Measurements from ENCODE around the gene IQGAP2.

The IQGAP2 gene

GRCh38 chr5:76456258-76456657 is 53.2 kb downstream of the IQGAP2 start:
- H3K9me3 ChIP-seq (ENCODE audit: control insufficient read depth, low read length), result no peaks in the 10 kb centered on the region
- no peak for DNase-seq
- H4K8ac ChIP-seq (ENCODE audit: low read length), result no peak overlapping the region
- H3K14ac ChIP-seq (ENCODE audit: low read length in 2 of 2), result no peak overlapping the region
- H3K4me3 ChIP-seq (ENCODE audit: insufficient read depth in 1 of 2, low read depth in 1 of 2, low read length in 2 of 2), result no peak overlapping the region
- no peak overlapping the region for H3K4me2 ChIP-seq (ENCODE audit: low read length, poor library complexity, severe bottlenecking)
- H3K4ac ChIP-seq (ENCODE audit: low read depth in 1 of 2, low read length in 2 of 2), result no peak overlapping the region
- no peaks in the 10 kb centered on the region for H3K4me1 ChIP-seq (ENCODE audit: control insufficient read depth, insufficient read depth, low read depth, low read length)
- H3K27ac ChIP-seq (ENCODE audit: low read length, poor library complexity, severe bottlenecking), result no peak overlapping the region
- 94% methylated on average over 3 of the region's 4 CpGs for whole genome bisulfite sequencing
- no peak overlapping the region for H2BK15ac ChIP-seq (ENCODE audit: low read depth, poor library complexity, severe bottlenecking)
- H2AK5ac ChIP-seq (ENCODE audit: low read length, severe bottlenecking), result no peak overlapping the region
- no peak overlapping the region for H2BK12ac ChIP-seq (ENCODE audit: low read length in 2 of 2)
- H2AFZ ChIP-seq (ENCODE audit: low read depth, low read length), result no peak overlapping the region
- H3K23ac ChIP-seq (ENCODE audit: low read length in 2 of 2), result no peak overlapping the region
- H3K79me1 ChIP-seq (replicated peaks; ENCODE audit: low read length, poor library complexity, severe bottlenecking), result no peaks in the 10 kb centered on the region
- H3K18ac ChIP-seq (ENCODE audit: low read depth in 1 of 2, low read length in 2 of 2), result no peak overlapping the region
- H3K27me3 ChIP-seq (ENCODE audit: control insufficient read depth in 1 of 2, insufficient read depth in 1 of 2, low read length in 2 of 2), result peaks cover 5 to 12% of the 10 kb centered on the region in 2 experiments
- no peak overlapping the region for H3K9ac ChIP-seq (ENCODE audit: low read length)
- H3K36me3 ChIP-seq (ENCODE audit: control insufficient read depth in 1 of 2, insufficient read depth in 2 of 2, low read depth in 1 of 2, low read length in 2 of 2), result no peaks in the 10 kb centered on the region
- H4K91ac ChIP-seq (ENCODE audit: low read length), result no peak overlapping the region
- no peak overlapping the region for H2BK5ac ChIP-seq (ENCODE audit: low read depth, low read length, poor library complexity, severe bottlenecking)
- H2BK120ac ChIP-seq (ENCODE audit: low read depth, low read length), result no peak overlapping the region

- DNase-seq, result no peak
- Histone ChIP-seq H3K4me1 (ENCODE audit: control insufficient read depth, insufficient read depth, low read depth, low read length) (no peaks in the 10 kb centered on the region), H3K23ac (ENCODE audit: low read length in 2 of 2) (no peak overlapping the region), H3K9ac (ENCODE audit: low read length) (no peak overlapping the region), H2BK5ac (ENCODE audit: low read depth, low read length, poor library complexity, severe bottlenecking) (no peak overlapping the region), H2AFZ (ENCODE audit: low read depth, low read length) (no peak overlapping the region), H3K18ac (ENCODE audit: low read depth in 1 of 2, low read length in 2 of 2) (no peak overlapping the region), H3K36me3 (ENCODE audit: control insufficient read depth in 1 of 2, insufficient read depth in 2 of 2, low read depth in 1 of 2, low read length in 2 of 2) (no peaks in the 10 kb centered on the region), H3K27ac (ENCODE audit: low read length, poor library complexity, severe bottlenecking) (no peak overlapping the region), H2BK12ac (ENCODE audit: low read length in 2 of 2) (no peak overlapping the region), H3K4ac (ENCODE audit: low read depth in 1 of 2, low read length in 2 of 2) (no peak overlapping the region), H3K4me2 (ENCODE audit: low read length, poor library complexity, severe bottlenecking) (no peak overlapping the region), H3K79me1 (replicated peaks; ENCODE audit: low read length, poor library complexity, severe bottlenecking) (no peaks in the 10 kb centered on the region), H2BK15ac (ENCODE audit: low read depth, poor library complexity, severe bottlenecking) (no peak overlapping the region), H3K27me3 (ENCODE audit: control insufficient read depth in 1 of 2, insufficient read depth in 1 of 2, low read length in 2 of 2) (peaks cover 5 to 12% of the 10 kb centered on the region in 2 experiments), H3K14ac (ENCODE audit: low read length in 2 of 2) (no peak overlapping the region), H3K9me3 (ENCODE audit: control insufficient read depth, low read length) (no peaks in the 10 kb centered on the region), H4K8ac (ENCODE audit: low read length) (no peak overlapping the region), H3K4me3 (ENCODE audit: insufficient read depth in 1 of 2, low read depth in 1 of 2, low read length in 2 of 2) (no peak overlapping the region), H2BK120ac (ENCODE audit: low read depth, low read length) (no peak overlapping the region), H4K91ac (ENCODE audit: low read length) (no peak overlapping the region), H2AK5ac (ENCODE audit: low read length, severe bottlenecking) (no peak overlapping the region)
- WGBS, result 90% methylated on average over 1 of the region's 4 CpGs
Observed at GRCh38 chr5:76457674-76458485, 54.8 kb downstream of the IQGAP2 start.

DNA sequence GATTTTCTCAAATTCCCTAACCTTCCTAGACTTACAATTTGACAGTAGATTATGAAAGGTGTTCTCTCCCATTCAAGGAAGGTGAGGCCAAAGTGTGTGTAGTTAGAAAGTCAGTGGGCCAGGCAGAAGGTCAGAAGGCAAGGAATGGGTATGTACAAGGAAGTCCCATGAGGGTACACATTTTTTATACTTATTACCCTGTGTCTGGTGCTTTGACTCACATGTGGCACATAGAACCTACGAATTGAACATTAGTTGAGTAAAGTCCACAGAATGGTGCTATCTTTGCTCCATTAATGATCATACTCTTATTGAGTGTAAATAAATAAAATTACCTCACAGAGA is 55.4 kb downstream of the IQGAP2 start:
- Histone ChIP-seq H3K36me3 (ENCODE audit: control insufficient read depth in 1 of 2, insufficient read depth in 2 of 2, low read depth in 1 of 2, low read length in 2 of 2) (no peaks in the 10 kb centered on the region), H2BK12ac (ENCODE audit: low read length in 2 of 2) (no peak overlapping the region), H3K4me3 (ENCODE audit: insufficient read depth in 1 of 2, low read depth in 1 of 2, low read length in 2 of 2) (no peak overlapping the region), H3K18ac (ENCODE audit: low read depth in 1 of 2, low read length in 2 of 2) (no peak overlapping the region), H3K14ac (ENCODE audit: low read length in 2 of 2) (no peak overlapping the region), H3K4me1 (ENCODE audit: control insufficient read depth, insufficient read depth, low read depth, low read length) (no peaks in the 10 kb centered on the region), H2BK5ac (ENCODE audit: low read depth, low read length, poor library complexity, severe bottlenecking) (no peak overlapping the region), H2BK15ac (ENCODE audit: low read depth, poor library complexity, severe bottlenecking) (no peak overlapping the region), H3K27ac (ENCODE audit: low read length, poor library complexity, severe bottlenecking) (no peak overlapping the region), H2AK5ac (ENCODE audit: low read length, severe bottlenecking) (no peak overlapping the region), H3K9ac (ENCODE audit: low read length) (no peak overlapping the region), H2AFZ (ENCODE audit: low read depth, low read length) (no peak overlapping the region), H3K4me2 (ENCODE audit: low read length, poor library complexity, severe bottlenecking) (no peak overlapping the region), H4K8ac (ENCODE audit: low read length) (no peak overlapping the region), H3K4ac (ENCODE audit: low read depth in 1 of 2, low read length in 2 of 2) (no peak overlapping the region), H3K9me3 (ENCODE audit: control insufficient read depth, low read length) (no peaks in the 10 kb centered on the region), H4K91ac (ENCODE audit: low read length) (no peak overlapping the region), H3K27me3 (ENCODE audit: control insufficient read depth in 1 of 2, insufficient read depth in 1 of 2, low read length in 2 of 2) (peaks cover 5 to 12% of the 10 kb centered on the region in 2 experiments), H2BK120ac (ENCODE audit: low read depth, low read length) (no peak overlapping the region), H3K23ac (ENCODE audit: low read length in 2 of 2) (no peak overlapping the region), H3K79me1 (replicated peaks; ENCODE audit: low read length, poor library complexity, severe bottlenecking) (no peaks in the 10 kb centered on the region)
- WGBS, result no CpG with 5 or more reads among the region's 1 CpG
- DNase-seq, result no peak

- no peak overlapping the region for H3K23ac ChIP-seq (ENCODE audit: low read length in 2 of 2)
- H3K4ac ChIP-seq (ENCODE audit: low read depth in 1 of 2, low read length in 2 of 2), result no peak overlapping the region
- H3K14ac ChIP-seq (ENCODE audit: low read length in 2 of 2), result no peak overlapping the region
- H2AK5ac ChIP-seq (ENCODE audit: low read length, severe bottlenecking), result no peak overlapping the region
- H2AFZ ChIP-seq (ENCODE audit: low read depth, low read length), result no peak overlapping the region
- DNase-seq, result no peak
- no peaks in the 10 kb centered on the region for H3K79me1 ChIP-seq (replicated peaks; ENCODE audit: low read length, poor library complexity, severe bottlenecking)
- H2BK12ac ChIP-seq (ENCODE audit: low read length in 2 of 2), result no peak overlapping the region
- H3K9ac ChIP-seq (ENCODE audit: low read length), result no peak overlapping the region
- H2BK5ac ChIP-seq (ENCODE audit: low read depth, low read length, poor library complexity, severe bottlenecking), result no peak overlapping the region
- H3K36me3 ChIP-seq (ENCODE audit: control insufficient read depth in 1 of 2, insufficient read depth in 2 of 2, low read depth in 1 of 2, low read length in 2 of 2), result no peaks in the 10 kb centered on the region
- 94% methylated on average over 3 of the region's 3 CpGs for WGBS
- H3K18ac ChIP-seq (ENCODE audit: low read depth in 1 of 2, low read length in 2 of 2), result no peak overlapping the region
- no peaks in the 10 kb centered on the region for H3K4me1 ChIP-seq (ENCODE audit: control insufficient read depth, insufficient read depth, low read depth, low read length)
- peaks cover 5 to 12% of the 10 kb centered on the region in 2 experiments for H3K27me3 ChIP-seq (ENCODE audit: control insufficient read depth in 1 of 2, insufficient read depth in 1 of 2, low read length in 2 of 2)
- no peak overlapping the region for H4K8ac ChIP-seq (ENCODE audit: low read length)
- no peak overlapping the region for H3K4me2 ChIP-seq (ENCODE audit: low read length, poor library complexity, severe bottlenecking)
- no peak overlapping the region for H2BK15ac ChIP-seq (ENCODE audit: low read depth, poor library complexity, severe bottlenecking)
- no peak overlapping the region for H2BK120ac ChIP-seq (ENCODE audit: low read depth, low read length)
- no peak overlapping the region for H4K91ac ChIP-seq (ENCODE audit: low read length)
- H3K27ac ChIP-seq (ENCODE audit: low read length, poor library complexity, severe bottlenecking), result no peak overlapping the region
- H3K4me3 ChIP-seq (ENCODE audit: insufficient read depth in 1 of 2, low read depth in 1 of 2, low read length in 2 of 2), result no peak overlapping the region
- no peaks in the 10 kb centered on the region for H3K9me3 ChIP-seq (ENCODE audit: control insufficient read depth, low read length)
Observed at GRCh38 chr5:76460104-76460503, 57.0 kb downstream of the IQGAP2 start.
